ENCODE results near the gene CATSPER4.

CATSPER4 gene

GRCh38 chr1:26203642-26204318 is 13.4 kb downstream of the CATSPER4 start:
- no peak for TF ChIP-seq CTCF (IDR thresholded peaks at IDR 0.05)

- TF ChIP-seq CTCF (IDR thresholded peaks at IDR 0.05), result no peak
Observed at GRCh38 chr1:26210147-26210870, 19.9 kb downstream of the CATSPER4 start.

DNA sequence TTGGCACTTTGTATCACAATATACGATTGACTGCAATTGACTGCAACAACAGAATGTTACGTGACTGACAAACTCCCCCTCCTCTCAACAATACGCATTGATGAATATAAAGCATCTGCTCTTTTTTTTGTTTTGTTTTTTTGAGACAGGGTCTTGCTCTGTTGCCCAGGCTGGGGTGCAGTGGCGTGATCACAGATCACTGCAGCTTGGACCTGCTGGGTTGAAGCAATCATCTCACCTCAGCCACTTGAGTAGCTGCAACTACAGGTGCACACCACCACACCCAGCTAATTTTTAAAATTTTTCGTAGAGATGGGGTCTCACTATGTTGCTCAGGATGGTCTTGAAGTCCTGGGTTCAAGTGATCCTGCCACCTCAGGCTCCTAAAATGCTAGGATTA is 22.3 kb downstream of the CATSPER4 start:
- TF ChIP-seq CTCF (IDR thresholded peaks at IDR 0.05), result no peak

DNA sequence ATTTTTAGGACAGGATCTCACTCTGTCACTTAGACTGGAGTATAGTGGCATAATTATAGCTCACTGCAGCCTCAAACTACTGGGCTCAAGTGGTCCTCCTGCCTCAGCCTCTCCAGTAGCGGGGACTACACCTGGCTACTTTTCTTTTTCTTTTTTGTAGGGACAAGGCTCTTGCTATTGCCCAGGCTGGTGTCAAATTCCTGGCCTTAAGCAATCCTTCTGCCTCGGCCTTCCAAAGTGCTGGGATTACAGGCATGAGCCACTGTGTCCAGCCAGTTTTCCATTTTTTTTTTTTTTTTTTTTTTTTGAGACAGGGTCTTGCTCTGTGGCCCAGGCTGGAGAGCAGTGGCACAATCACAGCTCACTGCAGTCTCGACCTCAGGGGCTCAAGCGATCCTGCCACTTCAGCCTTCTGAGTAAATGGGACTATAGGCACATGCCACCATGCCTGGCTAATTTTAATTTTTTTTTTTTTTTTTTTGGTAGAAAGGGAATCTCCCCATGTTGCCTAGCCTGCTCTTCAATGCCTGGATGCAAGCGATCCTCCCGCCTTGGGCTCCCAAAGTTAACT is 23.0 kb downstream of the CATSPER4 start:
- no peak for TF ChIP-seq CTCF (IDR thresholded peaks at IDR 0.05)

GRCh38 chr1:26215246-26215645 is 24.8 kb downstream of the CATSPER4 start:
- TF ChIP-seq CTCF (IDR thresholded peaks at IDR 0.05), result no peak

DNA sequence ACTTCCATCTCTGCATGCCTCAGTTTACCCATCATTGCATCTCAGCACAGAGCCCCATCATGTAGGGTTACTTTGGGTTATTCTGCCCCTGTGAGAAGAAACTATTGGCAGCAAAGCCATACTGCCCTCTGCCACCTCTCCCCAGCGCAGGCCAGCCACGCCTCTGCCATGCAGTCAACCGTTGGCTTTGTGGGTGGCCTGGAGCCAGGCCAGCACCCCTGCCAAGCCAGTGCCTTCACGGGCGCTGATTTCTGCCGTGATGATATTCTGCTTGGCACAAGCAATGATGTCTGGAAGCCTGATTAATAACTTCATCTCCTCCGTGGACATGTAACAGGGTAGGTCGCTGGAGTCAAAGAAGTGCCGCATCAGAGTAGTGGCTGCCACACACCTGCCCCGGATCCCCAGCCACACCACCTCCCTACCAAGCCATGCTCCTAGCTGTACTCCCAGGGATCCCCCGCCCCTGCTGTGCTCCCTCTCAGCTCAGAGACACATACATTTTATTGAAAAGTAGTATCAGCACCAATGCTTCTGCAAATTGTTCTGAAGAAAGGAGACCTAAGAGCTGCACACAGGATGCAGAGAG is 28.6 kb downstream of the CATSPER4 start:
- no peak for TF ChIP-seq CTCF (IDR thresholded peaks at IDR 0.05)

DNA sequence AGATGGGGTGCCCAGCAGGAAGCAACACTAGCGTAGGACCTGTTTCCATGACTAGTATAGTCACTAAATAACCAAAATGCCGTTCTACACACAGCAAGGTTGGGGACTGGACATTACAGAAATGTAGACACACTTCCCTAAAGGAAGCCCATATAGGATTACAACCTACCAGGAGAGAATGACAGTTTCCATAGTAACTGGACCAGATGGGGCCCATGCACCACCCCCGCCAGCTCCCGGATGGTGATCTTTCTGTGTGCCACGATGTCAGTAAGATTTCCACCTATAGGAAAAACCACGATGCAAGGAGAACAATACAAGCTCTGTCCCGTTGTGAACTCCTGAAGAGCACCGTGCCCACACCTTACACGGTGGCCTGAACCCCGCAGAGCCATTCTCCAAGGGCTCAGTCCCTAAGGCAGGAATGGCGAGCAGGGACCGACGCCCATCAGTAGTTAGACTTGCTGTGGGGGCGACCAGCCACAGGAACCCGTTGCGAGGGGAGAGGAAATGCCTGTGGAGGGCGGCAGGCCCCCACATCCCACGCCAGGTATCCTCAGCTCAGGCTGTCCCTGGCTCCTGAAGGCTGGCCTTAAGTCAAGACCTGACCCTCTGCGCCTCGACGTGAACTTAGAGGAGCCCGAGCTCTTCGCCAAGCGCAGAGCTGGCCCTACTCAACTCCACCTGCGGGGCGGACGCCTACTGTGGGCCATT is 30.0 kb downstream of the CATSPER4 start:
- no peak for TF ChIP-seq CTCF (IDR thresholded peaks at IDR 0.05)
